ENCODE measurements around the gene NTN3.

GRCh38 chr16:2471016-2471652 is at the start of gene NTN3:
- TF ChIP-seq POLR2AphosphoS5 (IDR thresholded peaks at IDR 0.05), result no peak
- TF ChIP-seq CTCF (IDR thresholded peaks at IDR 0.05), result no peak
